Stimulated activated CD4-positive, alpha-beta T cell treated with anti-CD3 and anti-CD28 coated beads, Interleukin-4, amount 100 ng/mL, for 4 hours (primary cell): ENCODE data around the gene P2RY13.

Experiments
- DNase-seq, 2 experiments: peaks; one replicate each; pipeline ENCODE4 v3.0.0-alpha.2; 2020

Gene P2RY13

DNA sequence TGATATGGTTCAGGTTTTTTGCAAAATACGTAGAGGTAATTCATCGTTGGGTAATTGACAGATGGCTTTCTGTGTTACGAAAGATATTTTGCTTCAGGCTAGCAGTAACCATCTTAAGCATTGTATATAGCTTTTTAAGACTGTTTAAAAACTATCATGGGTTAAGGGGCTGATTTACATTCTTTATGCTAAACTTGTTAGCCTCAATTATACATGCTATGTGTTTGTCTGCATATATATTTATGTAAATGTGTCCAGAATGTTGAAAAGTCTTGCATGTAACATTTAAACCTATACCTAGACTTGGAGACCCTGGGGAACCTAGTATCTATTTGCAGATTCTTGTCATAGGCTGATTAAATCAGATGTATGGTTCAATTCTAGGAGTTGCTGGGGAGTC, 39.9 kb downstream of the P2RY13 start:
- no peak for DNase-seq

DNA sequence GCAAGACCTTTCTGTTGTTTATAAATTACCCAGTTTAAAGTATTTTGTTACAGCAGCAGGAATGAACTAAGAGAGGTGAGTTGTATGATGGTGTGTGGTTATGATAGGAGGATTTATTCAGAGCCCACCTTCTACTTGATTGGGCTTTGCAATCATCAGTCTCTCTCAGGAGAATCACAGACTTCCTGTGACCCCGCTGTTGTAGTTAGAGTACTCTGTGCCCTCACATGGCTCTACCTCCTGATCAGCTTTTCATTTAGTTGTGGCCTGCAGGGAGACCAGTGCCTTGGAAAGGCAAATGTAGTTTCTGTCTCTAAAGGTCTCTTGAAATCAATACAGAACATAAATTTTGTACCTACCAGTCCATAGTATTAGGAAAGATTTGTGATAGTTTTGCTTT, 43.4 kb downstream of the P2RY13 start:
- no peak for DNase-seq

DNA sequence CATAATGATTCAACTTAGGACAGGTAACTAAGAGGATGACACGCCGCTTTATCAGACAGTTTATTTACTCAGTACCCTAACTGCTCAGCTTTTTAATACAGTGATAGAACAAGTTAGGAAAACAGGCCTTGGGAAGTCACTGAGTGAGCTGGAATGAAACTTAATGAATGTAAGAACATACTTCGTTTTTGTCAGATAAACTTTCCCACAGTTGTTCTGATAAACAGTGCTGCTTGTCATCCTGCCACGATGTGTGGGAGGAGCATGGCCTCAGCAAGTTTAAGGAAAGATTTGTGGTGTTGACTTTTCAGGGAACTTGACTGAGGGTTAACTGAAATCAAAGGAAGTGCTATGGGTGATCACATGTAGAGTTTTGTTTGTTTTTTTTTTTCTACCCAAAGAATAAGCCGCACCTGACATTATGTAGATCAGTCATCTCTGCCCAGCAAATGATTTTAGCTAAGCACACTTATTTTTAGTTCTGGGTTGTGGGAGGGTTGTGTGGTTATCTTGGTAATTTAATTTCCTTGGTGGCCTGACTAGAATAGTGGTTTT, 45.4 kb downstream of the P2RY13 start:
- no peak for DNase-seq

DNA sequence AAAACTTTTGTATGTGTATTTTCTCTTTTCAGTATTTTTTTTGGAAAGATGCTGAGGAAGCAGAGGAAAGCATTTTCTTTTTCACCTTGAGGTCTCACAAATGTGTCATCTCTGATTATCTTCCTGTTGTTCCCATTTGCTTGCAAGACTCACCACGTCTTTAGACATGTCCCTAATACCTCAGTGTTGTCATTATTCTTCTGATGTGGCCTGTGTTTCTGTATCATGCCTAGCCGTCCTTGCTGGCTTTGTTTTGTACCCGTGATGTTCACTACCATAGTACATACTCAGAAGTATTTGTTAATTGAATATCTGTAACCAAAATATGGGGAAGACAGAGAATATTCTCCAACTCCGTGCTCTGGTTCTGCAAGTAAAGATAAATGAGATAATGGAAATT, 46.0 kb downstream of the P2RY13 start:
- DNase-seq: no peak

DNA sequence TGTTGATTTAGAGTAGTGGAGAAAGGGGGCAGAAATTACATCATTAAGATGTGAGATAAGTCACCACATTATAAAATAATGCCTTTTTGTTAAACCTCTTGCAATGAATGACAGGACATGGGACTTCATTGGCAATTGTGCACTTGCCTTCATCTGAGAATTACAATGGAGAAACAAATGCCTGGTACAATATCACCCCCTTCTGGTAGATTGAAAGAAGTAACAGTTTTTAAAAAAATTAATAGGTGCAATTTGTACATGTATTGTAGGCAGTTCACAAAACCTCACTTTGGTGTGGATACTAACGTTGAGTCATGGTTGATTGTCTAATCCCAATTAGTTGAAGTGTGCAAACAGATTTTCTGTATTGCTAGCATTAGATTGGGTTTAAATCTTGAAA, 46.4 kb downstream of the P2RY13 start:
- DNase-seq: no peak

DNA sequence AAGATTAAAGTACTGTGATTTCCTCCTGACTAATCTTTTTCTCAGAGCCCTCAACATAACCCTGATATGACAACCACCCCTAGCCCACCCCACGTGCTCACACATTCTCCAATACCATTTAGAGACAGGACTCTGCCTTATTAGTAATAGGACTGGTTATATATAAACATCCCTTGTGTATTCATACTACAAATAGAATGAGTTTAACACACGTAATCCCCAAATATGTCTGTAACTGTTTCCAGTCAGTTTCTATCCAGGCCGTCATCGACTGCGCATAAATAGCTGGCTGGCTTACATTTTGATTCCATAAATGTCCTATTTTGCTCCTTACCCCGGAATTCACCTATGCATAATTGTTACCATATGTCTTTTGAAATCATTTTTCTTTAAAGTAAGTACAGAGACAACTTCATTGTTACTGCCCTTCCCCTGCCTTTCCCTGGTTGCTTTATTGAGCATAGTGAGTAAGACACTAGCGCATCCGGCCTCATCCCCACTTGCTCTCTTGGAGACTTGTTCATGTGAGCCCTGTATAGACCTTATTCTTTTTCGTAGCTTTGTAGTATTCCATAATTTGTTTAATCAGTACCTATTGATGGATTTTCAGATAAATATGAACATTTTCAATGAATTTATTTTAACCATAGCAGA, 47.6 kb downstream of the P2RY13 start:
- no peak for DNase-seq

DNA sequence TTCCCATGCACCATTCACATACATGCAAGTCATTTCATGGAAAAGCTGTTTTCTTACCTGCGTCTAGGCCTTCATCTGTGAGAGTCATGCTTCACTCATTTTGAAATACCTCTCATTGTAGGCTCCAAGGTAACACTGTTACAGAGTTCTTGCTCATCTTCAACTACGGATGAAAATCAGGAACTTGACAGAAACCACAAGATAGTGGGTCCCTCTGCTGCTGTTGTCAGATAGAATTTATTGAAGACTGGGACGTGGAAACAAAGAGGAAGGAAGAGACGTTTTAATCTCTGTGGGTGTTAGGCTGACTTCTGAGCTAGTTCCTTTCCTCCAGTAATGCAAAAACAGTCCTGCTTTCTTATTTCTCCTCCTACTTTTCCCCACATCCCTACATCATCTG, 51.1 kb downstream of the P2RY13 start, which contains the start of gene P2RY14:
Gene P2RY14 (minus strand): TSS at position 313 of the 400 bp plus-strand sequence. CDS start 64,226 bp downstream, outside the sequence.
- DNase-seq: no peak

DNA sequence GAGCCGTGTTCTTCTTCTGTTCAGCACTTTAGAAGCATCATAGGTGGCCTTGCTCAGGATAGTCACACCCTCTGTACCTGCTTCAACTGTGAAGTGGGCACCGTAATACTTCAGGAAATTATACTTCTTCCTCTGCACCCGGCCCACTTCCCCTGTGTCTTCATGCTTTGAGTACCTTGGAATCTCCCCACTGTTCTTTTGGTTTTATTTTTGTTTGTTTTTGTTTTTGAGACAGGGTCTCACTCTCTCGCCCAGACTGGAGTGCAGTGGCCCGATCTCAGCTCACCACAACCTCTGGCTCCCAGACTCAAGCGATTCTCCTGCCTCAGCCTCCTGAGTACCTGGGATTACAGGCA, 52.7 kb downstream of the P2RY13 start:
- peak in 1 of 2 experiments; percentile 12 for DNase-seq
